GM18907 (cell line): ENCODE data around the gene GBX1.

ENCODE experiments used
- ATAC-seq: cut with Tn5 transposase; IDR thresholded peaks from one replicate; pipeline ENCODE4 v1.9.1; 2021; ENCODE audit warnings: mild to moderate bottlenecking, moderate library complexity; ENCODE audit not compliant: unreplicated experiment

The GBX1 gene

GRCh38 chr7:151116603-151117440, 50.7 kb downstream of the GBX1 start:
- ATAC-seq: no peak

GRCh38 chr7:151115836-151116418, 51.6 kb downstream of the GBX1 start:
- no peak for ATAC-seq

DNA sequence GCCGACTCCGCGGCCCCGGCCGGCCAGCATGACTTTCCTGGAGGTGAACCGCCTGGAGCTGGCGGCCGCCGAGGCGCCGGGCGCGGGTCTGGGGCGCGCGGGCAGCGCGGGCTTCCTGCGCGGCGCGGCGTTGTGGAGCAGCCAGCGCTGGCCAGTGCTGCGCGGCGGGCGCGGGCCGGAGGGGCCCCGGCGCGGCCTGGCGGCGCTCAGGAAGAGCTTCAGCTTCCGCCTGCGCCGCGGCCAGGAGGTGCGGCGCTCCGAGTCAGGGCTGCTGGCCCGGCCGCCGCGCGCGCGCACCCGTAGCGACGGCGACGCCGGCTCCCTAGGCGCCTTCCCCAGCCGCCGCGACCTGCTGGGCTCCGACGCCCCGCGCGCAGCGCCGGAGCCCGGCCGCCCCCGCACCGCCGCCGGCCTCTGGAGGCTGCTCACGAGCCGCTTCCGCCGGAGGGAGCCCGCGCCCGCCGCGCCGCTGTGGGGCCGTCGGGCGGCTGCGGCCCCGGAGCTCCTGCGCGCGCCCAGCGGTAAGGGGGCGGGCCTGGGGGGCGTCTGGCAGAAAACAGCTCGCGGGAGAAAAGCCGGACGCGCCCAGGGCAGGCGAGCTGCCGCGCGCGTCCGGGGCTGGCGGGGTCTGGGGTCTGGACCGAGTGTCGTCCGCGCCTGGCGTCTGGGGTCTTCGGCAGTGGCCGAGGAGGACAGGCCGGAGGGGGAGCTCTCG, 52.2 kb downstream of the GBX1 start:
- no peak for ATAC-seq

DNA sequence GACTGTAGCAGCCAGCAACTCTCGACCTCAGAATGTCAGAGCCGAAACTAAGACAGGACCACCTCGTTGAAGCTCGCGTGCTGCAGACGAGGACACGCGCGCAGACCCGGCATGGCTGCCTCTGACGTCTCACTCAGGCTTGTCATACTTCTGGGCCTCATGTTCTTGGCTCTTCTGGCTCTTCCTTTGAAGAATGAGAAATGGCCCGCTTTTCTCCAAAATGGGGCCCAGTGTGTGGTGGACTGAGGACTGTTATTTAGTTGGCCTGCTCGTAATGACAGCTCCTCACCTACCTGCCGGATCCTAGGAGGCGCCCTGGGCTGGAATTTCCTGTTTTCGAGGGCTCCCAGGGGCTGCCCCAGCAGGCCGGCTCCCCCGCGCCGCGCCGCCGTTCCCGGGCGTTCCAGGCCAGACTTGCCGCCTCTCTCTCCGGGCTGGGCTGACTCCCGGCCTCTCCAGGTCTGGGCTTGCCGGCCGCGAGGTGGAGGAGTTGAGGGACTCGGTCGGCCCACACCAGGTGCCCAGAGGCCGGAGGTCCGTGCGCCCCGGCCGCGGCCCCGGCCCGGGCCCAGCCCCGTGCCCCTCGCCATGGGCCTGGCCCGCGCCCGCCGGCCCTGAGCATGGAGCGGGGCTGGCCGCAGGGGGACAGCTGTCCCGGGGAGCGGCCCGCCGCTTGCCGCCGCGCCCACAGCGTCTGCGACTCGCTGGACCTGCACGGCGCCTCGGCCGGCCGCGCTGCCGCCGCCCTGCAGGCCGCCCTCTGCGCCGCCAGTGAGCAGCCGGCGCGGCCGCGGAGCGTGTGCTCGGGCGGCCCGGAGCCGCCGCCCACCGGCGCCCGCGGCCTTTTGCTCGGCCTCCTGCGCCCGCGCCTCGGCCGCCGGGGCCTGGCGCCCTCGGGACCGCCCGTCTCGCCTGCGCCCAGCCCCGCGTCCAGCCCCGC, 53.1 kb downstream of the GBX1 start:
- no peak for ATAC-seq

- no peak for ATAC-seq
Observed at GRCh38 chr7:151113344-151114150, 53.9 kb downstream of the GBX1 start.

DNA sequence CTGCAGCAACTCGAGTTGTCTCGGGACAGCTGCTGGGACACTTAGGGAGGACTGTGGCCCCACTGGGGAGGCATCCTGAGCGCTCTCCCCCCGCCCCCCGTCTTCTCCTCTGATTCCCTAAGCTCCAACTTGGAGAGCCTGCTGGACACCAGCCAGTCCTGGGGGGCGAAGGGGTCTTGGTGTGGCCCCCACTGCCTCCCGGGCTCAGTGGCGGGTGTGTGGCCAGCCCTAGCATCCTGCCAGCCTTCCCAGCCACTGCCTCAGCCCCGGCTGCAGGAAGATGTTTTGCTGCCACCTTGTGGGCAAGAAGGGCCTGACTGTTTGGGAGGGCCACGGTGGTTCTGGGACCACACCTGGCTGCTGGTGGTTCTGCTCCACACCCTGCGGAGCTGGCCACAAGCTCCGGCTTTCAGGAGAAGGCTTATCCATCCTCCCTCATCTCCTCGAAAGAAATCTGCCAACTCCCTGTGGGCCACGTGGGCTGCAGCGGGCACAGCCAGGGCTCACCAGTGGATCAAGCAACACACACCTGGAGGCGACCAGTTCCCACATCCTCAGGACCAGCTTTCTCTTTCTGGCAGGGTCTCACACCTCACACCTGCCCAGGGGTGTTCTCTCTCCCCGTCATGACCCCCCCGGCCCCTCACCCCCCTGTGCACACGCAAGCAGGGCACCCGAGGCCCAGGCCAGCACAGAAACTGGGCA, 56.4 kb downstream of the GBX1 start:
- ATAC-seq: peak; percentile 85

GRCh38 chr7:151110236-151110940, 57.1 kb downstream of the GBX1 start:
- ATAC-seq: no peak

DNA sequence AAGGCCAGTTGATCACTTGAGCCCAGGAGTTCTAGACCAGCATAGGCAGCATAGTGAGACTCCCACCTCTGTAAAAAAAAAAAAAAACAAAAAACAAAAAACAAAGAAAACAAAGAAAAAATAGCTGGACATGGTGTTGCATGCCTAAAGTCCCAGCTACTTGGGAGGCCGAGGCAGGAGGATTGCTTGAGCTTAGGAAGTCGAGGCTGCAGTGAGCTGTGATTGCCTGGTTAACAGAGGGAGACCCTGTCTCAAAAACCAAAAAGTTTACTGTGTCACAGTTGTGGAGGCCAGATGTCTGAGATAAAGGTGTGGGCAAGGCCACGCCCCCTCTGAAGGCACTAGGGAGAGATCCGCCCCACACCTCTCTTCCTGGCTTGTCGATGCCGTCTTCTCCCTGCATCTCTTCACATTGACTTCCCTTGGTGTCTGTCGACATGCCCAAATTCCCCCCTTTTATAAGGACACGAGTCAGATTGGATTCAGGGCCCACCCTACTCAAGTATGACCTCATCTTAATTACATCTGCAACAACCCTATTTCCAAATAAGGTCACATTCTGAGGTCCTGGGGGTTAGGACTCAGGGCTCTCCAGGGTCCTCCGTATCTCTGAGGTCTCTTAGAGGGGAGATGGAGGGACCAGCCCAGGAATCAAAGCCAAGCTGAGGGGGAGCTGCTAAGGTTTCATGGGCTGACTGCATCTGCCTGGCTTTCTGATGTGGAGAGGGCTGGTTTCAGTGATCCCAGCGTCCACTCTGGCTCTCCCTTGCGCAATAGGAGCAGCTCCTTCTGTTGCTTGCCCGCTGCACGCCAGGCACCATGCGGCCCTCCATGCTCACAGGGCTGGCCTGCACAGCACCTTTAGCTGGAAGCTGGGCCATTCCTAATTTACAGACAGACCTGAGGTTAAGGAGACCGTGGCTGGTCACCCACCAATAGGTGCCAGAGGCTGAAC, 58.1 kb downstream of the GBX1 start:
- no peak for ATAC-seq

- ATAC-seq: no peak
Observed at GRCh38 chr7:151107882-151108281, 59.6 kb downstream of the GBX1 start.

- no peak for ATAC-seq
Observed at GRCh38 chr7:151104411-151105235, 62.9 kb downstream of the GBX1 start.

DNA sequence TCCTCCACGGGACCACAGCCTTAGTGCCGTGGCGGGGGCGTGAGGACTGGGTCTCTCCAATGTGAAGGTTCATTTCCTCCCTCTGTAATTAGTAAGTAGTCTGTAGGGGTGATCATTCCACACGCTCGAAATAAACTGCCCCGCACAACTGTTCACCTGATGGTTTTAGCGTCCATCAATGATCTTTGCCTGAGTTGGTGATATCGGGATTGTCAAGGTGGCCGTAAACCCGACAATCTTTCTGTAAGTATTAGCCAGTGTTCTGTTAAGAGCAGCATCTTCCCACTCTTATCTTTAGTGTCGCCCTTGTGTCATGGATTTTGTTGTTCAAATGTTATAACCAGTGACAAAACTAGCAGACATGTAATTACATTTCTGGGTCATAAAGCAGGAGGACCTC, 63.5 kb downstream of the GBX1 start:
- no peak for ATAC-seq

DNA sequence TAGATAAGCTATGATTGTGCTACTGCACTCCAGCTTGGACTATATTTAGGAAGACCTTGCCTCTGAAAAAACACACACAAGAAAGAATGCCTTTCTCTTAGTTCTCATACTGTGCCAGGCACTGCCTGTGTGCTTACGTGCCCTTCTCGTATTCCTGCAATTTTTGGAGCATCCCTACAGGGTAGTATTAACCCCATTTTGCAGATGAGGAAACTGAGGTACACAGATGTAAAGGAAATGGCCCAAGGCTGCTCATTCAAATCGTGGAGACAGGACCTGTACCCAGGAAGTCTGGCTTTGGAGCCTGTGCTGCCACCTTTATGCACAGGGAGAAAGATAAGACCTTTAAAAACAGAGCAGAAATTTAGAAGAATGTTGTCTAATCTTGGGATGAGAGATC, 64.5 kb downstream of the GBX1 start:
- ATAC-seq: no peak

GRCh38 chr7:151101621-151102396, 65.7 kb downstream of the GBX1 start:
- no peak for ATAC-seq

DNA sequence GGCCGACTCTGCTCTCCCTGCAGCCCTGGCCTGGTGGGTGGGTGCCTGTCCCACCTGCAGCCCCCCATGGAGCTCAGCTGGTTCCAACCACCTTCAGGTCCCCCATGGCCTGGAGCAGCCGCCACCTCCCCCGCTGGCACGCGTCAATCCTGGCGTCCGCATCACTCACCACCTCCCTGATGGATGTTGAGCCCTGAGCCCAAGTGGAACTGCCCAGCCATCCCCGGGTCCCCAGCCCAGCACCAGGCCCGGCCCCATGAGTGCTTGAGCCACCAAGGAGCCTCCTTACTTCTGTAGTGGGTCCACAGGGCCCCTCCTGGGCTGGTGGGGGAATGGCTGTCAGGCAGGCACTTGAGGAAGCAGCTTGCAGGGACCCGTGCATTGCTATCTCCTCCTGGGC, 66.6 kb downstream of the GBX1 start:
- no peak for ATAC-seq

- no peak for ATAC-seq
Observed at GRCh38 chr7:151099486-151100211, 67.8 kb downstream of the GBX1 start.
